CD14-positive monocyte (primary cell): ENCODE results near the gene POMT2. TPM values are rescaled to one million over a fixed set of nuclear protein-coding genes. Genes with fewer than 3 reads are reported as not detected.

Experiments
- DNase-seq, 3 donors: peaks; one replicate each; pipeline ENCODE4 v3.0.0-alpha.2; 2011 to 2022
- H2AFZ ChIP-seq: 2 replicates; pipeline ENCODE4 v1.6.0; 2012; ENCODE audit warnings: mild to moderate bottlenecking, low read depth, low read length, inconsistent platforms; ENCODE audit not compliant: insufficient read depth, poor library complexity, severe bottlenecking
- H3K27ac ChIP-seq, 2 donors: 1 replicate in 1 of 2; 2 replicates in 1 of 2; pipeline ENCODE4 v1.5.1; 2012 to 2013; ENCODE audit warnings: low read length in 2 of 2, control low read depth in 1 of 2, inconsistent platforms in 1 of 2, low read depth in 1 of 2, mild to moderate bottlenecking in 1 of 2
- H3K27me3 ChIP-seq, 2 donors: one replicate each; pipeline versions ENCODE4 v1.6.0 to v1.6.1; 2011 to 2013; ENCODE audit warnings: low read length in 2 of 2; ENCODE audit not compliant: control insufficient read depth in 2 of 2, insufficient read depth in 2 of 2
- H3K36me3 ChIP-seq, 2 donors: replicated peaks in 1 of 2; 1 replicate in 1 of 2; 2 replicates in 1 of 2; pipeline versions ENCODE4 v1.5.1 to v1.6.1; 2012 to 2013; ENCODE audit warnings: low read length in 2 of 2, control low read depth in 1 of 2, inconsistent platforms in 1 of 2, mild to moderate bottlenecking in 1 of 2; ENCODE audit not compliant: insufficient read depth in 2 of 2, control insufficient read depth in 1 of 2
- H3K4me1 ChIP-seq, 2 donors: 1 replicate in 1 of 2; 2 replicates in 1 of 2; pipeline versions ENCODE4 v1.5.1 to v1.6.1; 2012 to 2013; ENCODE audit warnings: low read length in 2 of 2, control low read depth in 1 of 2, inconsistent platforms in 1 of 2, mild to moderate bottlenecking in 1 of 2, moderate library complexity in 1 of 2; ENCODE audit not compliant: insufficient read depth in 2 of 2, control insufficient read depth in 1 of 2
- H3K4me2 ChIP-seq: replicated peaks from 2 replicates; pipeline ENCODE3; 2012; ENCODE audit warnings: low read length, moderate library complexity, mild to moderate bottlenecking; ENCODE audit not compliant: poor library complexity, severe bottlenecking; ENCODE audit errors: extremely low read depth
- H3K4me3 ChIP-seq, 3 experiments: fragments of 200-600 bp in 1 of 3; sonication (generic) in 1 of 3; replicated peaks in 1 of 3; 1 replicate in 2 of 3; 2 replicates in 1 of 3; pipeline ENCODE4 v1.5.1; 2011 to 2013; ENCODE audit warnings: low read length in 3 of 3, mild to moderate bottlenecking in 3 of 3, control low read depth in 2 of 3, low read depth in 2 of 3, inconsistent platforms in 1 of 3, moderate library complexity in 1 of 3
- H3K79me2 ChIP-seq: 2 replicates; pipeline ENCODE4 v1.6.0; 2012; ENCODE audit warnings: mild to moderate bottlenecking, control low read depth, inconsistent platforms, low read length, moderate library complexity; ENCODE audit not compliant: insufficient read depth
- H3K9ac ChIP-seq: 2 replicates; pipeline ENCODE4 v1.6.0; 2017; ENCODE audit warnings: low read length, mild to moderate bottlenecking; ENCODE audit not compliant: insufficient read depth, poor library complexity, severe bottlenecking
- H3K9me3 ChIP-seq, 2 donors: replicated peaks in 1 of 2; 1 replicate in 1 of 2; 2 replicates in 1 of 2; pipeline versions ENCODE4 v1.5.1 to v1.6.1; 2012 to 2013; ENCODE audit warnings: low read length in 2 of 2, control low read depth in 1 of 2; ENCODE audit not compliant: control insufficient read depth in 1 of 2, insufficient read depth in 1 of 2
- H4K20me1 ChIP-seq: 2 replicates; pipeline ENCODE4 v1.6.0; 2012; ENCODE audit warnings: mild to moderate bottlenecking, low read length, control low read depth, moderate library complexity; ENCODE audit not compliant: insufficient read depth
- H3K27ac Mint-ChIP-seq, 7 donors: one replicate each; pipeline ENCODE4 v1.8.0; 2020; ENCODE audit warnings: mild to moderate bottlenecking in 7 of 7, mixed read lengths in 7 of 7, moderate library complexity in 6 of 7, inconsistent platforms in 2 of 7
- H3K27me3 Mint-ChIP-seq, 3 donors: one replicate each; pipeline ENCODE4 v1.8.0; 2021 to 2022; ENCODE audit warnings: low read depth in 3 of 3, mild to moderate bottlenecking in 3 of 3, mixed read lengths in 3 of 3, moderate library complexity in 3 of 3, inconsistent platforms in 1 of 3
- H3K36me3 Mint-ChIP-seq, 2 donors: one replicate each; pipeline ENCODE4 v1.8.0; 2020; ENCODE audit warnings: mixed read lengths in 2 of 2, inconsistent platforms in 1 of 2, mild to moderate bottlenecking in 1 of 2
- H3K4me1 Mint-ChIP-seq: one replicate; pipeline ENCODE4 v1.8.0; 2020; ENCODE audit warnings: mild to moderate bottlenecking, mixed read lengths
- H3K4me3 Mint-ChIP-seq, 2 donors: one replicate each; pipeline ENCODE4 v1.8.0; 2020; ENCODE audit warnings: mild to moderate bottlenecking in 2 of 2, mixed read lengths in 2 of 2, moderate library complexity in 1 of 2
- H3K9me3 Mint-ChIP-seq, 7 donors: one replicate each; pipeline ENCODE4 v1.8.0; 2020 to 2022; ENCODE audit warnings: mixed read lengths in 7 of 7, mild to moderate bottlenecking in 6 of 7, moderate library complexity in 6 of 7, inconsistent platforms in 2 of 7
- CTCF ChIP-seq: fragments of 200-600 bp; IDR thresholded peaks from one replicate; pipeline ENCODE4 v1.8.0; 2022; ENCODE audit warnings: antibody characterized with exemption, mild to moderate bottlenecking
- WGBS: methylation state at CpG from one replicate; pipeline ENCODE4 v1.1.5; 2013; ENCODE audit warnings: missing lambda C conversion rate; ENCODE audit not compliant: insufficient coverage; 5-methylcytosine and 5-hydroxymethylcytosine counted together
- intact Hi-C, 2 donors: fragments of 100-400 bp; cut with micrococcal nuclease; formaldehyde crosslinking; loops; one replicate each; pipeline versions ENCODE4 v1.15.0 to v1.15.1; 2023
- polyA plus RNA-seq, 3 donors: library from polyadenylated mRNA; depleted of rRNA in 1 of 3; unstranded in 2 of 3; stranded (reverse) in 1 of 3; fragments of 300-500 nt in 2 of 3; fragments of >200 nt in 1 of 3; fragmentation: Illumina TruSeq in 2 of 3; gene quantifications; 1 replicate in 2 of 3; 2 replicates in 1 of 3; pipeline ENCODE4 v1.2.3, GENCODE V29; 2012 to 2021

The POMT2 gene
- polyA plus RNA-seq, 3 donors: 1.5 to 8.9 (median 1.8) TPM

DNA sequence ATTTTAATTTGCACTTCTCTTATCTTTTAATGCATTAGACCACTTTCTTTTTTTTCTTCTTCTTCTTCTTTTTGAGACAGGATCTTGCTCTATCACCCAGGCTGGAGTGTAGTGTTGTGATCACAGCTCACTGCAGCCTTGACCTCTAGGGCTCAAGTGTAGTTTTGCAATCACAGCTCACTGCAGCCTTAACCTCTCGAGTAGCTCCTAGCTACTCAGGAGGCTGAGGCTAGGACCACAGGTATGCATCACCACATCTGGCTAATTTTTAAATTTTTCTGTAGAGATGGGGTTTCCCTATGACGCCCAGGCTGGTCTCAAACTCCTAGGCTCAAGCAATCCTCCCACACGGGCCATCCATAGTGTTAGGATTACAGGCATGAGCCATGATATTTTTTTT is 43.5 kb upstream of the POMT2 start:
- DNase-seq: no peak
- Mint-ChIP-seq H3K9me3 (no peaks in the 10 kb centered on the region), H3K36me3 (peaks cover 6 to 16% of the 10 kb centered on the region in 2 donors), H3K27me3 (no peaks in the 10 kb centered on the region), H3K4me1 (peaks cover 22% of the 10 kb centered on the region), H3K4me3 (no peak overlapping the region), H3K27ac (peak overlapping the region in 3 of 7 donors; percentile 0 to 77 (median 35))
- no peak overlapping the region for H3K27ac ChIP-seq
- peaks cover 5 to 6% of the 10 kb centered on the region in 2 donors for H3K4me1 ChIP-seq
- peaks cover 93% of the 10 kb centered on the region for H3K79me2 ChIP-seq
- H3K36me3 ChIP-seq: peaks cover 0 to 6% of the 10 kb centered on the region in 2 donors
- no peak overlapping the region for H3K4me3 ChIP-seq
- H4K20me1 ChIP-seq: no peaks in the 10 kb centered on the region
- WGBS: no CpG with 5 or more reads among the region's 3 CpGs
- H3K4me2 ChIP-seq: no peak overlapping the region
- H2AFZ ChIP-seq: no peak overlapping the region
- H3K9me3 ChIP-seq: no peaks in the 10 kb centered on the region
- intact Hi-C loops: no loop called here
- no peaks in the 10 kb centered on the region for H3K27me3 ChIP-seq
- no peak overlapping the region for H3K9ac ChIP-seq
- TF ChIP-seq CTCF: no peak

- Mint-ChIP-seq H3K27me3 (no peaks in the 10 kb centered on the region), H3K9me3 (peaks cover 0 to 2% (median 0%) of the 10 kb centered on the region in 7 donors), H3K4me3 (no peak overlapping the region), H3K4me1 (peaks cover 23% of the 10 kb centered on the region), H3K27ac (no peak overlapping the region), H3K36me3 (peaks cover 12 to 16% of the 10 kb centered on the region in 2 donors)
- intact Hi-C loops: no loop called here
- no peak for DNase-seq
- Histone ChIP-seq H3K79me2 (peaks cover 83% of the 10 kb centered on the region), H3K4me1 (peaks cover 5 to 6% of the 10 kb centered on the region in 2 donors), H3K4me3 (no peak overlapping the region), H4K20me1 (no peaks in the 10 kb centered on the region), H3K27me3 (no peaks in the 10 kb centered on the region), H3K36me3 (peaks cover 0 to 6% of the 10 kb centered on the region in 2 donors), H3K9ac (no peak overlapping the region), H3K4me2 (no peak overlapping the region), H2AFZ (no peak overlapping the region), H3K27ac (no peak overlapping the region), H3K9me3 (no peaks in the 10 kb centered on the region)
- no CpG with 5 or more reads among the region's 1 CpG for WGBS
- no peak for TF ChIP-seq CTCF
Measured at GRCh38 chr14:77359626-77360025, 38.9 kb upstream of the POMT2 start.
